Posterior cingulate gyrus (tissue), 11 donors: Measurements from ENCODE around the gene GRIP1.

Experiments
- DNase-seq, 10 donors: peaks; one replicate each; pipeline versions ENCODE4 v3.0.0 to v3.0.0-alpha.2; 2020 to 2021; ENCODE audit warnings: mixed read lengths in 3 of 10
- intact Hi-C: fragments of 100-400 bp; cut with DNase I; formaldehyde crosslinking; loops from one replicate; pipeline ENCODE4 v1.15.1; 2023

GRIP1 gene

GRCh38 chr12:66694666-66695613, 16.1 kb upstream of the GRIP1 start:
- DNase-seq = no peak
- intact Hi-C loops = loop anchor here (5.0 kb wide), 1 partner anchor 428 kb away; no protein-coding TSS in a partner anchor

DNA sequence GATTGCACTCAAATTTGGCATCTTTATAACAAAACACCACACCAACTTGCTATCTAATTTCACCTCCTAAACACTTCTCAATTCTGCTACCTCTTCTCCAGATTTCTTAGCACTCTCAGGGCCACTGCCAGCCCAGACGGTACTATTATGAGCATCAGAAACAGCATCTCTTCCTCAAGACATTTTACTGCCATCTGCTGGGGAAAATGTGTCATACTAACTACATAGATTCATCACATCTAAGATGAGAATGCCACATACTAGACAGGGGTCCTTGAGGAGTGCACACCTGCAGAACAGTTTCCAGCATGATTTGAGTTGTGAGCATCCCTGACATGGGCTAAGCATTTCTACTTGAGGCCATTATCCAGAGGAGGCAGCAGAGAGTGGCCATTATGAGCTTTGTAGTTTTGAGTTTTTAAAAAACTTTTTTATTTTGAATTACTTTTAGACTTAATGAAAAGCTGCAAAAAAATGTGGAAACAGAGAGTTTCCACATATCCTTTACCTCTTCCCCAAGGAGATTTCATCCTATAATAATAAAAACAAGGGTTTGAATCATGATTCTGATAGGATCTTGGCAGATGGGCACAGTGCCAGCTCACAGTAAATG, 15.1 kb upstream of the GRIP1 start:
- DNase-seq = peak in 4 of 10 donors; percentile 11 to 68 (median 39)
- intact Hi-C loops = loop anchor here (5.0 kb wide), 1 partner anchor 427 kb away; no protein-coding TSS in a partner anchor

GRCh38 chr12:66692986-66693385, 14.1 kb upstream of the GRIP1 start:
- DNase-seq = no peak
- intact Hi-C loops = loop anchor here (5.0 kb wide), 1 partner anchor 426 kb away; no protein-coding TSS in a partner anchor

GRCh38 chr12:66692170-66692569, 13.3 kb upstream of the GRIP1 start:
- DNase-seq = no peak
- intact Hi-C loops = loop anchor here (5.0 kb wide), 1 partner anchor 425 kb away; no protein-coding TSS in a partner anchor

- DNase-seq = peak in 6 of 10 donors; percentile 18 to 79 (median 30)
- intact Hi-C loops = loop anchor here (10.0 kb wide), 1 partner anchor 176 kb away; no protein-coding TSS in a partner anchor
These were observed 10.1 kb upstream of the GRIP1 start for GRCh38 chr12:66688846-66689439.

DNA sequence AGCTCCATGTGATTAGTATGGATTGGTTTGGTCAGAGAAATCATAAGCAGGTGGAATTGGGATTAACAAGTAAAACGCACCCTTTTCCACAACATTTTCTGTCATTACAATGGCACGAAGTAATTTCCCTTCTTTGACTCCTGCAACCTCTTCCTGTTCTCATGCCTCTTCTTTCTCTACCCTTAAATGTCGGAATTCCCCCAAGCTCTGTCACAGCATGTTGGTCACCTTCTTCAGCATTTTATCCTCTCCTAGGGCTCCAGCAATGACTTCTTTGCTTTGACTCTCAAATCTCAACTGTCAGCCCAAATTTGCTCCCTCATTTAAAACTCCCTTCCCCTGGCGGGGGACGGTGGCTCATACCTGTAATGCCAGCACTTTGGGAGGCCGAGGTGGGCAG, 5.3 kb upstream of the GRIP1 start:
- intact Hi-C loops = loop anchor here (10.0 kb wide), 1 partner anchor 181 kb away; no protein-coding TSS in a partner anchor
- no peak for DNase-seq

DNA sequence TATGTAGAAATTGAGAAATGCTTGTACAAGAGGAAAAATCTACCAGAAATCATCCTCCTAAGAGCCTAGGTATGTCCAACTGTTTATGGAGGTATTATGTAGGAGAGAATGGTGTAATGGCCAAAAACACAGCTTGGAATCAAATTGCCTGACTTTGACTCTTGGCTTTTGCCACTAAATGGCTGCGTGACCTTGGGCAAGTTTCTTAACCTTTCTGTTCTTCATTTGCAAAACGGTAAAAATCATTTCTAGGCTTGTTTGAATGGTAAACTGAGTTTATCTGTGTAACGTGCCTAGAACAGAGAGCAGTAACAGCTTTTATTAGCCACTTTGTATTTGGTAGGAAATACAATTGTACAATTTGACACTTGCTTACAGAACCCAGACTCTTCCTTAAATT, 4.9 kb upstream of the GRIP1 start:
- intact Hi-C loops = loop anchor here (10.0 kb wide), 1 partner anchor 181 kb away; no protein-coding TSS in a partner anchor
- DNase-seq = no peak

DNA sequence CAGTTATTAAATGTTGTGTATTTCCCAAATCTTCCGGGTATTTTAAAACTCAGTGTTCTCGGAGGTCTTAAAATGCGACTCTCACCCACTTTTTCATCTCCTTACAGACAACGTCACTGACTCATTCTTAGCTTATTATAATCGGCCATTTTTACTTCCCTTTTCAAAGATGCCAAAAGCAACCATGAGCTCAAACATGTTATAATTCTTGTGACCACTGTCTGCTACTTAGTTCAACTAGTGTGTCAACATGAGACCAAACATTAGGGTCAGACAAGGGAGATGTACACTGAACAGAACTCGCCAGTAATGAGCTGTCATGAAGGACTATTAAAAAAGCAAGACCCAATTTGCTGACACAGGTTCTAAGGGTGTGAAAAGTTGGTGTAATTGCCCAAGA, 4.2 kb upstream of the GRIP1 start:
- intact Hi-C loops = loop anchor here (10.0 kb wide), 1 partner anchor 182 kb away; no protein-coding TSS in a partner anchor
- DNase-seq = no peak

GRCh38 chr12:66679461-66680084, 697 bp upstream of the GRIP1 start:
- no peak for DNase-seq
- intact Hi-C loops = loop anchor here (10.0 kb wide), 1 partner anchor 185 kb away; no protein-coding TSS in a partner anchor

- intact Hi-C loops = no loop called here
These were observed 2.6 kb downstream of the GRIP1 start for GRCh38 chr12:66676241-66676640.

DNA sequence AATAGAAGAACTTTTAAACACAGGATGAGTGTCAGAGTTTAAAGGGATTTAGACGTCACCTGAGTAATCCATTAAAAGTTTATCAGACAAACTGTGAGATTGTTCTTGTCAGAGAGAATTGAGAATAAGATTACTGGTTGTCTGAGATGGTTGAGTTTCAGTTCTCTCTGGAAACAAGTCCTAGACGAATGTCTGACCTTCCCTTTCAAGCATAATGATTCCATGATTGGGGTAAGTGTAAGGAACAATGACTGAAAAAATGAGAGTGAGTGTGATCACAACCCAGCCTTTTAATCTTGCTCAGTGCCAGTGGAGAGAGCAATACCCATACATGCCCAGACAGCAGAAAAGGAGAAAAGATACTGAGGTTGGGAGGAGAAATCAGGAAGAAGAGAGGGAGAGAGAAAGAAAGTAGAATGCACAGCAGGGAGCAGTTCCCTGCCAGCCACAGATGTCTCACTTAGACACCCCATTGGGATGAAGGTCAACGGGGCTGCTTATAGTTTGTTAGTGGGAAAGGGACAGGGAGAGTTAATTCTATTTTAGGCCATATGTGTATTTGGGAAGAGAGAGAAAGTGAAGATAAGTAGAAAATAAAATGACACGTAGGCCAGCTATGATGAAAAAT, 4.3 kb downstream of the GRIP1 start:
- intact Hi-C loops = no loop called here
- no peak for DNase-seq

More at GRCh38 chr12:66676241-66676640, 2.6 kb downstream of the GRIP1 start:
- no peak for DNase-seq

DNA sequence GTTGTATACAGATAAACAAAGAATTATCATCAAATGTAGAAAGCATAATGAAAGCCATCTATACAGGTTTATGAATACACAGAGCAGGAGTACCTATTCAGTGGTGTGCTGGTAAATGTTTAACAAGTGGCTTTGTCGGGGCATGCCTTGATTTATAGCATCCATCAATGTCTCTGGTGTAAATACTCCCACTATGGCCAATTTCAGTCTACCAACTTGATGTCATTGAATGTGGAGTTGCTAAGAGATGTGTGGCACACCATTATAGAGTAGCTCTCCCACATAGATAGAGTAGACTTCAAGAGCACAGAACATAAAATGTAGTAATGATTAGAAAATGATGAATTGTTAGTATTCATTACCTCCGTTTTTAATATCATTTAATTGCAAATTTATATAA, 9.3 kb downstream of the GRIP1 start:
- no peak for DNase-seq
- intact Hi-C loops = no loop called here

DNA sequence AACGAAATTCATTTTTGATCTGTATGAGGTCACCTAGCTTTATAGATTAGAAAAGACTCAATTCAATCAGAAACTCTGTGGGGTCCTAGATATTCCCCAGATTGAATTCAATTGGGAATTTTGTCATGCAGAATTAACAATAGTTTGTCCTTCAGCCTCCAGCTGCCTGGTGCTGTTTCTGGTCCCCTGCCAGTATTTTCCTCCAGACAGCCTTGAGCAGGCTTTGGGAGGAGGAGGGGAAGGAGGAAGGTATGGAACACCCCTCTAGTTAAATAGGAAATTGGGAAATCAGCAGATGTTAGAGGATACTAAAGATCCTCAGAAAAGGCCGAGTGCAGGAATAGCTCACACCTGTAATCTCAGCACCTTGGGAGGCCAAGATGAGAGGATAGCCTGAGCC, 10.6 kb downstream of the GRIP1 start:
- DNase-seq = no peak
- intact Hi-C loops = no loop called here

GRCh38 chr12:66667906-66668305, 11.0 kb downstream of the GRIP1 start:
- intact Hi-C loops = no loop called here
- no peak for DNase-seq

GRCh38 chr12:66666481-66666880, 12.4 kb downstream of the GRIP1 start:
- DNase-seq = no peak
- intact Hi-C loops = no loop called here

DNA sequence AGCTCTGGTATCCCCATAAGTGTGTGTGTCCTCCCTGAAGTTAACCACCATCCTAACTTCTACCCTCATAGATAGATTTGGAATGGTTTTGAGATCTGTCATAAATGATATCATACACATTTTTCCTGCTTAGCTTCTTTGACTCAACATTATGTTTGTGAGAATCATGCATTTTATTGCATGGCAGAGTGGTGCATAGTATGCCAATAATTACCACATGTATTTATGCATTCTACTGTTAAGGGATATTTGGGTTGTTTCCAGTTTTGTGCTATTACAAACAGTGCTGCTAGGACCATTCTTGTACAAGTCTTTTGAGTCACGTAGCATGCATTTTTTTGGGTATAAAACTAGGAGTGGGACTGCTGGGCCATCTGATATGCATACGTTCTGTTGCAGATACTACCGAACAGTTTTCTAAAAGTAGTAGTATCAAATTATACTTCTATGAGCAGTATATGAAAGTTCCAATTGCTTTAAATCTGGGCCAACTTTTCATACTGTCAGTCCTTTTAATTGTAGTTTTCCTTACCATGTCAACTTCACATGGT, 13.4 kb downstream of the GRIP1 start:
- intact Hi-C loops = no loop called here
- DNase-seq = no peak

- DNase-seq = no peak
- intact Hi-C loops = no loop called here
These were observed 14.8 kb downstream of the GRIP1 start for GRCh38 chr12:66664076-66664475.

- DNase-seq = no peak
- intact Hi-C loops = no loop called here
These were observed 15.3 kb downstream of the GRIP1 start for GRCh38 chr12:66663611-66664010.

GRCh38 chr12:66662729-66663128, 16.1 kb downstream of the GRIP1 start:
- DNase-seq = no peak
- intact Hi-C loops = no loop called here

DNA sequence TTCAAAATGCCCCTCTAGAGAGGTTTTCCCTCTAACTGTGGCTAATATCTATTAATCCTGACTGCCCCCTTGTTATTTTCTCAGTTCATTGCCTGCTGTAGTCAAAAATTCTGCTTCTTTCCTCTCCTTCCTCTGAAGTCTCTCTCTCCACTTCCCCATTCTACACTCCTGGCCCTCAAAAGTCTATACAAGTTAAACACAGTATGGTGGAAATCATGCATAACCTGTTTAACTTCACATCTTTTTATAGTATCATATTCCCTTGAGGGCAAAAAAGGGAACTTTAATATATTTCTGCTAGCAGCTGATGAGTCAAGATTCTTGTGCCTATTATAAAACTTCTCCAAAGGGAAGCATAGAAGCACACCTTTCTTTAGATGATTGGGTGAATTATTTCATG, 16.7 kb downstream of the GRIP1 start:
- intact Hi-C loops = no loop called here
- DNase-seq = no peak
